A172 (cell line): ENCODE data around the gene MYDGF. TPM values are rescaled to one million over a fixed set of nuclear protein-coding genes. Genes with fewer than 3 reads are reported as not detected.

Experiments used
- DNase-seq: peaks from one replicate; pipeline ENCODE4 v3.0.0-alpha.2; 2015; ENCODE audit warnings: low spot score
- total RNA-seq: library from RNA; depleted of rRNA; stranded (reverse); fragments of >200 nt; shearing (Covaris generic); gene quantifications from 2 replicates; pipeline ENCODE4 v1.2.3, GENCODE V29; 2014

Gene MYDGF
- total RNA-seq, 1 experiment from 2014 or later = 200 TPM

DNA sequence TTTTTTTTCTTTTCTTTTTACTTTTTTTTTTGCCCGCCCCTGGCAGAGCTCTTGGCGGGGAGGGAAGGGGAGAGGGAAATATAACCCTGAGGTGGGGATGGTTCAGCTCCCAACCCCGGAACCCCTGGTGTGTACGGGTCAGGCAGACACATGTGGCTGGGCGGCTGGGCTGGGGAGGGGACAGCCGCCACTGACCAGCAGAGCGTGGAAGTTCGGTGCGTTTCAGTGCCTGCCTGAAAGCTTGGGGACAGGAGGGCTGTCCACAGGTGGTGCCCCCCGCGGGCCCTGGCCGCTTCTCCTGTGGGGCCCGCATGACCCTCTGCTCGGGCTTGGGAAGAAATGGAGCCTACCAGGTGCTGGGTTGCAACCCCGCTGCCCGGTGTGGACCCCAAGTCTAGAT, 5.2 kb upstream of the MYDGF start:
- DNase-seq = no peak

DNA sequence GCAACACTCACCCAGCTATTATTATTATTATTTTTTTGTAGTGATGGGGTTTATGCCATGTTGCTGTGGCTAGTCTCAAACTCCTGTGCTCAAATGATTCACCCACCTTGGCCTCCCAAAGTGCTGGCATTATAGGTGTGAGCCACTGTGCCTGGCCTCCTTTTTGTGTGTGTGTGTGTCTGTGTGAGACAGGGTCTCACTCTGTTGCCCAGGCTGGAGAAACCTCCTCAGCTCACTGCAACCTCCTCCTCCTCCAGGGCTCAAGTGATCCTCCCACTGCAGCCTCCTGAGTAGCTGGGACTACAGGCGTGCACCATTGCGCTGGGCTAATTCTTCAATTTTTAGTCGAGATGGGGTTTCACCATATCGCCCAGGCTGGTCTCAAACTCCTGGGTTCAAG, 3.6 kb upstream of the MYDGF start:
- DNase-seq = no peak

DNA sequence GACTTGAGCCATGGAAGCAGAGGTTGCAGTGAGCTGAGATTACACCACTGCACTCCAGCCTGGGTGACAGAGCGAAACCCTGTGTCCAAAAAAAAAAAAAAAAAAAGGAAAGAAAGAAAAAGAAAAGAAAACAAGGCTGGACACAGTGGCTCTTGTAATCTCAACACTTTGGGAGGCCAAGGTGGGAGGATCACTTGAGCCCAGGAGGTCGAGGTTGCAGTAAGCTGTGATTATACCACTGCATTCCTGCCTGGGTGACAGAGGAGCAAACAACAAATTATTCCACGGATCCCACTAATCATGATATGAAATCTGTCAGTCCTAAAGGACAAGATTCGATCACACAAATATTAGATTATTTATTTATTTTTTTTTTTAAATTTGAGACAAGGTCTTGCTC, 3.1 kb upstream of the MYDGF start:
- no peak for DNase-seq

DNA sequence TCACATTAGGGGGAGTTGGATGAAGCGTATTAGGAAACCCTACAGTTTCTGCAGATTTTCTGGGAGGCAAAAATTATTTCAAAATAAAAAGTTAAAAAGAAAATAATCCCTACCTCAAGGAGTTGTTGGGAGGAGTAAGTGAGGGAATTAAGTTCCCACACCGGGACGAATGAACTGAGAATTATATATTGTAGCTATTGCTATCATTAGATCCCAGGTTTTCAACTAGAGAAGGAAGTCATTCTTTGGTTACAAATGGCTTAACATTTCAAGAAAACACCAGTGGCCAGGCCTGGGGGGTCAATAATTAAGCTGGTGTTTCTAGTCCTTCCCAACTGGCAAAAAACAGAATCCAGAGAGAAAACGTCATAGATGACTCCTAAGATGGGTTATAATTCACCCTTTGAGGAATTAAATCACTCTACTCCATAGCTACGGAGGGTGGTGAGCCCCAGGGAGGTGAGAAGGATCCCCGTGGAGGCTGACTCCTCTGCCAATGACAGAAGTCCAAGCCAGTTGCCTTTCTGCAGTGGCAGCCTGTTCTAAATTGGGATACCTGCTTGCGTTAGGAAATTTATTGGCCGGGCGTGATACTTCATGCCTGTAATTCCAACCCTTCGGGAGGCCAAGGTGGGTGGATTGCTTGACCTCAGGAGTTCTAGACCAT, 1.2 kb upstream of the MYDGF start:
- no peak for DNase-seq

DNA sequence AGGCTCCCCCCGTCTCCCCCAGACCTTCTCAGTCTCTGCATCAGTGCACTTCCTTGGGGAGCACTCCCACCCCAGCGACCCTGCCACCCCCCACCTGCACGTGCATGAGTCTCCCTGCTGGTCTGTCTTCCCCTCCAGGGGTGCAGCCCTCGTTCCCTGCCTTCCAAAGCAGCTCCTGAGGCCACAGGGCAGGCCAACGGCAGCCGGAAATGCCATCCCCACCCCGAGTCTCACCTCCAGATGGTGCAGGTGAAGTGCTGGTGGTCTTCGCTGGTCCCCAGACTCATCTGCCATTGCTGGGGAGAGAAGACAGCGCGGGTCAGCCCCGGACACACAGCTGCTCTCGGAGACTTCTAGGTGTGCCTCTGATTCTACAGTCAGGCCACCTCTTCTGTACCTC, 5.5 kb downstream of the MYDGF start:
- no peak for DNase-seq

DNA sequence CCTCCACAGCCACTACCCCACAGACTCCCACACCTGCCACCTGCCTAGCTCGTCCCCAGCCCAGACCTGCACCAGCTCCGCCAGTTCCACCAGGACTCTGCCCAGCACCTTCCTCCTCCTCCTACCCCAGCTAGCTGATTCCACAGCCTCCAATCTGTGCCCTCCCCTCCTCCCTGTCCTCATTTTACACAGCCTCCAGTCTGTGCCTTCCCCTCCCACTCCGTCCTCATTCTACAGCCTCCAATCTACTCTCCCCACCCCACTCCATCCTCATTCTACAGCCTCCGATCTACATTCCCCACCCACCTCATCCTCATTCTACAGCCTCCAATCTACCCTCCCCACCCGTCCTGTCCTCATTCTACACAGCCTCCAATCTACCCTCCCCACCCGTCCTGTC, 7.3 kb downstream of the MYDGF start:
- DNase-seq = no peak

DNA sequence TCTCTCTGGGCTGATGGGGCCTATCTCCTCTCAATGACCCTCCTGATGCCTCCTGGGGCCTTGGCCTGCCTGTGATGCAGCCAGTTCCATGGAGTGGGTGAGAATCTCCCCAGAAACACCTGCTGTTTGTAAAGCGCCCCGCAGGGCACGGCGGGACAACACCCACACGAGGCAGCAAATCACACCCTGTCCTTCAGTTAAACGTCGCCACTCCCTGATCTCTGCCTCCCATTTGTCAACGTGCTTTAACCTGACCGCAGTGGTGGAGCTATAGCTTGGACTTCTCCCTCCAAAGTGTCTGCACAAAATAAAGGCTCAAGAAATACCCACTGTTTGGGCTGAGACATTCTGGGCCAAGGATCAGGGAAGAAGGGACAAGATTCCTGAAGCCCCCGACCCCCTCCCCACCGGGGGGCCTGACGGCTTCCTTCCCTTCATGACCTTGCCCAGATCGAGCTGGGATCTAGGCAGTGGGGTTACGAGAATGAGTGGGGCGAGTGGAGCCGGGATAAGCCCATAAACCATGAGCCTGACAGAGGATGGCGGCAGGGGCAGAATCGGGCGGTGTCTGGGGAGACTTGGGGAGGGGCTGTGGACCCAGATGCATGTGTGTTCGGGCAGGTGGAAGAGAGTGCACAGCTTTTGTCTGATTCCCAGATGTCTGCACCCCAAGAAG, 8.0 kb downstream of the MYDGF start:
- DNase-seq = no peak

DNA sequence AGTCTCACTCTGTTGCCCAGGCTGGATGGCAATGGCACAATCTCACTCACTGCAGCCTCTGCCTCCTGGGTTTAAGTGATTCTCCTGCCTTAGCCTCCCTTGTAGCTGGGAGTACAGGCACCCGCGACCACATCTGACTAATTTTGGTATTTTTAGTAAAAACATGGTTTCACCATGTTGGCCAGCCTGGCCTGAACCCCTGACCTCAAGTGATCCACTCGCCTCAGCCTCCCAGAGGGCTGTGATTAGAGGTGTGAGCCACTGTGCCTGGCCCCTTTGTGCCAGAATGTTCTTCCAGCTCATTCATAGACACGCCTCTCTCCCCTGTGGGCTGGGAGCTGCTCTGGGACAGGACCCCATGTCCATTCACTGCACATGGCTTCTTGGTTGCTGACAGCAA, 9.1 kb downstream of the MYDGF start:
- no peak for DNase-seq

DNA sequence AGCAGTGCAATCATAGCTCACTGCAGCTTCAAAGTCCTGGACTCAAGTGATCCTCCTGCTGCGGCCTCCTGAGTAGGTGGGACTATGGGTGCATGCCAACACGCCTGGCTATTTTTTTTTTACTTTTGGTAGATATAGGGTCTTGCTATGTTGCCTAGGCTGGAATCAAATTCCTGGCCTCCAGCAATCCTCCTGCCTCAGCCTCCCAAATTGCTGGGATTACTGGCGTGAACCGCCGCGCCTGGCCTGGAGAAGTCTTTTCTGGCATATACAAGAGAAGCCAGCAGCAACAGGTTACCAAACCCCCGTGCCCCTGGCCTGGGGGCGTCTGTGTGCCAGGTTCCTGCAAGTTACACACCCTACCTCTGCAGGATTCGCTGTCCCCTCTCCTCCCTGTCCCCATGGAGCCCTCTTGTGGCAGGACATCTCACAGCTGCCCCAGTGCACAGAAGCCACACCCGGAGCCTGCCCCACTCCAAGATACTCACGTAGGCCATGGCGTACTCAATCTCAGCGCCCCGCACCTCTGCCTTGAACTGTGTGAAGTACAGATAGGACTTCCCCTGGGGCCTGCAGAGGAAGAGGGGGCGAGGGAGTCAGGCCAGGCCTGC, 9.9 kb downstream of the MYDGF start:
- DNase-seq = peak; percentile 39

DNA sequence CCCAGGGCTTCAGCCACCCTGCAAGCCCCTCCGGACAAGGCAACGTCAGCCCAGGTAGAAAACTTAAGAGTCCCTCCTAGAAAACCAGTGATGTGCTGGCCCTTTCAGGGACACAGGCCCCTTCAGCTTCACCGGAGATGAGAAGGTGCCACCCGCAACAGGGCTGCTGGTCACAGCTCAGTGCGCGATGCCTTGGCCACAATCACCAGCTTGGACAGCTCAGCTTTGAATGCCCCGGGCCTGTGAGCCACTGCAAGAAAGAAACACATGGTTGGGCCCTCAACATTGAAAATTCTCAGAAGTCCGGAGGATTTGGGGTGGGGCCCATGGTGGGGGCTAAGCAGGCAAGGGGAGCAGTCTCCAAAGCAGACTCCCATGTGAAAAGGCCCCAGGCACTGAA, 12.3 kb downstream of the MYDGF start:
- no peak for DNase-seq

DNA sequence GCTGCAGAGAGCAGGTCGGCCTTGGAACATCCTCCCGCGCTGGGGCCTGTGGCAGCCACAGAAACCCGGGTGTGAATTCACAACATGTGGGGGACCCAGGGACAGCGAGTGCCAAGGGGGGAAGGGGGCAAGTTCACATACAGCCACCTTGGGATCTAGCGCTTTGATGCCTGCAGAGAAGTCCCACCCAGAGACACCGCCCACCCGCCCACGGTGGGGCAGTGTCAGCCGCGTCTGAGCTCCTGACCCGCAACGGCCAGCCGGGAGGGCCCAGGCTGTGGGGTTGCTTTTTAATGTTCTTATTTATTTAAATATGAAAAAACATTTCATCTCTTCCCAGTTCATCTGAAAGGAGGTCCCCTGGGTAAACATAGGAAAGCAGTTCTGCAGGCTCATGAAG, 12.9 kb downstream of the MYDGF start:
- no peak for DNase-seq

DNA sequence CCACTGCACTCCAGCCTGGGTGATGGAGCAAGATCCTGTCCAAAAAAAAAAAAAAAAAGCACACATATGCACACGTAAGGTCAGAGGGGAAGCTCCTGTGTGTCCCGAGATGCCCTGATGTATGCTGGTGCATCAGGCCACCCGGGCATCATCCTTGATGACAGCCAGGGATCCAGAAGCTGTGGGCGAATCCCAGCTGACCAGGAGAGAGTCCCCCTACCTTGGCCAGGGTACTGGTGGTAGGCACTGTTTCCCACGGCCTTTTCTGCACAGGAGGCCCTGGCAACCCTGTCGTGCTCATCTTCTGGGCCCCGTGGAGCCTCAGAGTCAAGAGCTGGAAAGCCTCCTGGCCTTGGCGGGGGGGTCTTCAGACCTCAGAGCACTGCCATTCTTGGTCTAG, 14.0 kb downstream of the MYDGF start:
- no peak for DNase-seq

DNA sequence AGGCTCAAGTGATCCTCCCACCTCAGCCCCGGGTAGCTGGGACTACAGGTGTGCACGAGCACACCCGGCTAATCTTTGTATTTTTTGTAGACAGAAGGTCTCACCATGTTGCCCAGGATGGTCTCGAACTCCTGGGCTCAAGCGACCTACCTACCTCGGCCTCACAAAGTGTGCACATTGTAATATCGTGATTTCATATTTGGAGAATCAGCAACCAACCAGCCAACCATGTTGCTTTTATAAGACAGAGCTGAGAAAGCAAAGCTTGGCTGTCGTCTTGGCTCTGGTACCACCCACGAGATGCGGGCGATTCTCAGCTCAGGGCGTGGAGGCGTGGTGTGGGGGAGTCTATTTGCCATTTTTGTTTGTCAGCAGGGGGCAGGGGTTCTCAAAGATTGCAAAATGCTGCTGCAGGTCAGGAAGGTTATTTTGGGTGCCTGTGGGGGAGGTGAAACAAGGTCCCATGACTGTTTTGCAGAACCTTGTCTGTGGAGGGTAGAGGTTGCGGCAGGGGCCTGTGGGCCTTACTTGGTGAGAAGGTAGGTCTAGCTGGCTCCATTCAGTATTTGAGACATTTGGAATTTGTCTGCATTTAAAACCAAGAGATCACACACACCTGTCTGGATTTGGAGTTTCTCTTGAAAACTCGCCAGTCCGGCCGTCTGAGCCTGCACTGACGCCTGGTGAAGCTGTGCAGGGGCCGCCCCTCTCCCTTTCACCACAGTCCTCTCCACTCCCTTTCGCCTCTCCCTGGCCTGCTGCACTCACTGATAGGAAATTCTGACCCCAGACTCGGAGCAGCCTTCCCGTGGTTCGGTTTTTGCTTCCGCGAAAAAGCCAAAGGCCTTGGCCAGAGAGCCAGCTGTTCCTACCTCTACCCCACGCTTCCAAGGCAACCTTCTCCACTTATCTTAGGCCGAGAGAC, 15.4 kb downstream of the MYDGF start:
- DNase-seq = no peak

DNA sequence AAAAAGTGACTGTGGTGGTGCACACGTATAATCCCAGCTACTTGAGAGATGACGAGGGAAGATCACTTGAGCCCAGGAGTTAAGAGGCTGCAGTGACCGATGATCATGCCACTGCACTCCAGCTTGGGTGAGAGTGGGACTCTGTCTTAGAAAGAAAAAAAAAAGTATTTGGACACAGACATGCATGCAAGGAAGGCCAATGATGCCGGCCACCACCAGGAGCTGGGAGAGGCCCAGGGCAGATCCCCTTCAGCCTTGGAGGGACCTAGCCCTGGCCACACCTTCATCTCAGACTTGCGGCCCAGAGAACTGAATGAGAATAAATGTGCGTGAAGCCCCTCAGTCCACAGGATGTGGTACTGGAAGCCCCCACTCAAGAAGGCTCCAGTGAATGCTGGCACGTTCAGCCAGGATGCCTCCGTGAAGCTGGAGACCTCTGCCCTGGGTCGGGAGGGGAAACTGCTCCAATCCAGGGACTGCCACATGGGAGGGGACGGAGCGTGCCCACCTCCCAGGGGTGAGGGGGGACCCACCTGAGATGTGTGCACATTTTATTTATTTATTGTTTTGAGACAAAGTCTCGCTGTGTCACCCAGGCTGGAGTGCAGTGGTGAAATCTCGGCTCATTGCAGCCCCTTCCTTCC, 16.2 kb downstream of the MYDGF start:
- no peak for DNase-seq

DNA sequence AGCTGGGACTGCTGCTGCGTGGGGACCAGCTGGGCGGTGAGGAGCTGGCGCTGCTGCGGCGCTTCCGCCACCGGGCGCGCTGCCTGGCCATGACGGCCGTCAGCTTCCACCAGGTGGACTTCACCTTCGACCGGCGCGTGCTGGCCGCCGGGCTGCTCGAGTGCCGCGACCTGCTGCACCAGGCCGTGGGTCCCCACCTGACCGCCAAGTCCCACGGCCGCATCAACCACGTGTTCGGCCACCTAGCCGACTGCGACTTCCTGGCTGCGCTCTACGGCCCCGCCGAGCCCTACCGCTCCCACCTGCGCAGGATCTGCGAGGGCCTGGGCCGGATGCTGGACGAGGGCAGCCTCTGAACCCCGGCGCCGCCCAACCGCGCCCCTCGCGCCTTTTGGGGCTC, 18.1 kb downstream of the MYDGF start:
- DNase-seq = no peak

DNA sequence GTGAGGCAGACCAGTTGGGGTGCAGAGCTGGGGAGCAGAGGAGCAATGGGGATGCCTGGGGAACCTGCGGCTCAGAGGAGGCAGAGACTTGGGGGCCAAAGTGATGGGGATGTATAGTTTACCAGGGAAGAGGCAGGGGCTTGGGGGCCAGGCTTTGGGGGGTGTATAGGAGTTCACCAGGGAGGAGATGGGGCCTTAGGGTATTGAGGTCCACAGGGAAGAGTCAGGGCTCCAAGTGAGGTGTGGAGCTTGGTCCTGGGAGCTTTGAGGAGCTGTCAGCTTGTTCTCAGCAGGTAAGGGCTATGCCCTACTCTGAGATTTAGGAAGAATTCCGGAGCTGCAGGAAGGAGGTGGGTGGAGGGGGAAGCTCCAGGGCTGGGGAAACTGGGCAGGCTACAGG, 20.0 kb downstream of the MYDGF start:
- DNase-seq = no peak

DNA sequence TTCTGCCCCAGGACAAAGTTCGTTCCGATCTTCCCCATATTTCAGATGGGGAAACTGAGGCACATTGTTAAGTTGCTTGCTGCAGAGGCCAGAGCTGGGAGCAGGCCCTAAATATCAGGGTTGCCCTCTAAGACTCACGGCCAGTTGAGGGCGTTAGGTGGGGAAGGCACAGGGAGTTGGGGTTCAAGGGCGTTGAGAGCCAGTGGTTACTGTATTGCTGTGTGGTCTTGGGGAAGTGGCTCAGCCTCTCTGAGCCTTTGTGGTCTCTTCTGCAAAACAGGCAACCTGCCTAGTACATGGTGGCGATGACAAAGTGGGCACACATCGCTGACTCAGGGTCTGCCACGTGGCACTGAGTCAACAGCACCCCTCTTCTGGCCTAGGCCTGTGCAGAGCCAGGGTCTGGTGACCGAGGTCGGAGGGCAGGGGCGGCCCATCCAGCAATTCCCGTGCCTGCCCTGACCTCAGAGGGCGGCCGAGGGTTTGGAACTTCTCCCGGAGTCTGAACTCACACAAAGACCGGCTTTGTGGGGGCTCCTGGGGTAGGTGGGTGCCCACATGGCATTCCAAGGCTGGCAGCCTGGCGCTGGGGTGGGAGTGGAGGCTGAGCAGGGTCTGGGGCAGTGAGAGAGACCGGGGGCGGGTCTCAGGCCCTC, 20.6 kb downstream of the MYDGF start:
- DNase-seq = no peak

DNA sequence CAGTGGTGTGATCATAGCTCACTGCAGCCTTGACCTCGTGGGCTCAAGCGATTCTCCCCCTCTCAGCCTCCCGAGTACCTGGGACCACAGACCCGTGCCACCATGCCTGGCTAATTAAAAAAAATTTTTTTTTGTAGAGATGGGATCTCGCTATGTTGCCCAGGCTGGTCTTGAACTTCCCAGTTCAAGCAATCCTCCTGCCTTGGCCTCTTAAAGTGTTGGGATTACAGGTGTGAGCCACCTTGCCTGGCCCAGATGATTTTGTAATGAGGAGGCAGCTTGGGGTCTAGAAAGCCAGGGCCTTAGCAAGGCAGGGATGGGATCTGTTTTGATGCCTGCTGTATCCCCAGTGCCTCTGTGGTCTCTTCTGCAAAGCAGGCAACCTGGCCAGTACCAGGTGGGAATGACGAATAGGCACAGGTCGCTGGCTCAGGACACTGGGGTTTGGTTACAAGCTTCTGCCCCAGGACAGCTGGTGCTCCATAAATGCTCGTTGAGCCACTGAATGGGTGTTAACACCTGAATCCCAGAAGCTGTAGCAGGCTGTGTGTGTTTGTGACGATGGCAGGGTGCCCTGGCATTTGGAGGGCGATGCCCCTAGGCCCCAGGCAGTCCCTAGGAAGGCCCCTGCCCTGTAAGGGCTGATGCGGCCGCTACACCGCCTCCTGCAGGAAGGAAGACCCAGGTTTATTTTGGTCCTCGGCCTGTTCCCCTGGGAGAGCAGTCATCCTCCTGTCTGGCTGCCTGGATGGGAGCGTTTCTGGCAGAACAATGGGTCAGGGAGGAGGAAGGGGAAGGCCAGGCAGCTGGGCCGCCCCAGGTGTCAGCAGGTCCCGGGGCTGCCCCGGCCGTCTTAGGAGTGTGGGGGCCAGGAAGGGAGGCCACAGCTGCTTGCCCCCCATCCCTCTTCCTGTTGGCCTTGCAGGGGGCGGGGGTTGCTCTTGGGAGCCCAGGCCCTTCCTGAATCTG, 22.2 kb downstream of the MYDGF start:
- no peak for DNase-seq

DNA sequence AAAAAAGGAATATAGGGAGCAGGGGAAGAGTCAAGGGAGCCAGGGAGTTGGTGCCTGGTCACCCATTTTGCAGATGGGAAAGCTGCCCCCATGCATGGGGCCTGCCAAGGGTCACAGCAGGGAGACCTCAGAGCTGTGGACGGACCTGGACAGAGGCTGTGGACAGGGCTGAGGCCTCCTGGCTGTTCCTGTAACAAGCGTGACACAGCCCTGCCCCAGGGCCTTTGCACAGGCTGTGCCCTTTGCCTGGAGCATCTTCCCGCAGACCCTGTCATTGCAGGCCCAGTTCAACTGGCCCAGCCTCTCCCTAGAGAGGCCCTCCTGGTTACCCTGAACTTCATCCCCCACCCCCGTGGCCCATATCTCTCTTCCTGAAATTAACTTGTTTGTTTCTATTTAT, 24.4 kb downstream of the MYDGF start:
- DNase-seq = no peak

DNA sequence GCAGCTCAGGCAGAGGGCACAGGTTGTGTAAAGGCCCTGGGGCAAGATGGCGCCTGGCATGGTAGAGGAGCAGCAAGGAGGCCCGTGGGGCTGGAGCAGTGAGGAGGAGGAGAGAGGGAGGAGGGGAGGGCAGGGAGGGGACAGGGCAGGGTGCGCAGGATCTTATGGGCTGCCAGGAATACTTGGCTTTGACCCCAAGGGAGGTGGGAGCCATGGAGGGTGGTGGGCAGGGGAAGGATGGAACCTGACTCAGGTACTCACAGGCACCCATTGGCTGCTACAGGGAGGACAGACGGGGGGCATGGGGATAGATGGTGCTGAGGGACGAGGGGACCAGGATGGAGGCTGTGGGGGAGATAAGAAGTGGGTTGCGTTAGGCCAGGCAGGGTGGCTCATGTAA, 27.5 kb downstream of the MYDGF start:
- DNase-seq = no peak
